Measurements from ENCODE around the gene FASTK. TPM values are rescaled to one million over a fixed set of nuclear protein-coding genes. Genes with fewer than 3 reads are reported as not detected.
A peak's percentile ranks its signal among the peaks of the same experiment; 100 is the strongest.

The FASTK gene
- total and polyA plus RNA-seq, 2 of the 4 experiments (the other 2 are of a cell fraction): 53.8 to 115 TPM

DNA sequence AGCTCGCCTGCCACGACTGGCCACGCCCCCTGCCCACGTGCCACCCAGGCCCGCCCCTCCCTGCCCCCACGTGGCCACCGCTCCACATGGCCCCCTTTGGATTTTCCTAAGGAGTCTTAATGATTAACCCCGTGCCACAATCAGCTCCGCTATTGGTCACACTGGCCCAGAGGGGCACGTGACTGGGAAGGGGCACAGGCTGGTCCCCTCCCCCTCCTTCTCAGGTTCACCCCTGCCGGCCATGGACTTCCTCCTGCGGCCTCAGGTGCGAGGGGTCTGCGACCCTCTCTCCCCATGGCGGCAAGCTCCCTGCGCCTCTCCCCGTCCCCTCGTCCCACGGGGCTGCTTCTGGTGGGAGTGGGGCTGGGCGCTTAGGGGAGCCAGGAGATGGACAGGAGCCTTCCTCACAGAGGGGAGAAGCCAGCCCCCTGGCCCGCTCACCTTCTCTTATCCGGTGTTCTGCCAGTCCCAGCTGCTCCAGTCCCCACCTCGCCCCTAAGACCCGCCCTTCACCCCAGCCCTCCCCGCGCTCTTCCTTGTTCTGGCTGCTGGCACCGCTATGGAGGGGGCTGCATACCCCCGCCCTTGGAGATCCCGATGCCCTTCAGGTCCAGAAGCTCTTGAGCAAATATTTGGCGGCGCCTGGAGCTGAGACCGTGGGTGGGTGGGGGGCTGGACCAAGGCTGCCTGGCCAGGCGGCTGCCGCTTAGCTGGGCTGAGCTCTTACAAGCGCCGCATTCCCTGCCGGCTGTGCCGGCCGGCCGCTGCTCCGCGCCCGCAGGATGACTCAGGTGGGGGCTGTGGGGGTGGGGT, 18.0 kb downstream of the FASTK start:
- POLR2A ChIA-PET (ENCODE audit: unreplicated experiment): interaction anchor here (0.6 kb wide), 1 partner anchor 19 kb away, joined by 3 read pairs; no protein-coding TSS in a partner anchor

More for the DNA sequence above, 18.0 kb downstream of the FASTK start:
- CTCF ChIA-PET: no interaction called here
- Histone ChIP-seq H3K14ac (replicated peaks; ENCODE audit: low read depth, low read length) (0 out of 2 replicates have a peak overlapping the region, but pooled peaks have one; percentile 47), H2BK20ac (ENCODE audit: low read depth, low read length) (no peak overlapping the region; the same call in 1 of the 2 replicates), H4K20me1 (ENCODE audit: insufficient read depth, low read length) (peaks cover 32% of the 10 kb centered on the region), H2AFZ (replicated peaks; ENCODE audit: low read length, poor library complexity) (peak overlapping the region; percentile 58), H3K23ac (ENCODE audit: low read depth, low read length) (no peak overlapping the region), H3K9ac (ENCODE audit: low read depth, low read length) (no peak overlapping the region), H3K27ac (ENCODE audit: insufficient read depth, low read length) (peak overlapping the region; percentile 52), H4K8ac (ENCODE audit: low read depth in 2 of 2, low read length in 2 of 2) (no peak overlapping the region), H3K4me2 (ENCODE audit: low read depth, low read length) (peak overlapping the region; percentile 62; the same call in 1 of the 2 replicates), H3K4me1 (ENCODE audit: control insufficient read depth, insufficient read depth, low read length) (peaks cover 39% of the 10 kb centered on the region), H2BK120ac (ENCODE audit: low read depth, low read length) (peak overlapping the region; percentile 26; the same call in 1 of the 2 replicates), H4K5ac (ENCODE audit: low read depth, low read length) (no peak overlapping the region), H3K9me1 (ENCODE audit: insufficient read depth, low read length) (peaks cover 12% of the 10 kb centered on the region; the same call in 1 of the 2 replicates), H3K9me3 (ENCODE audit: control insufficient read depth, insufficient read depth, low read length) (no peaks in the 10 kb centered on the region), H3K4ac (ENCODE audit: low read depth, low read length) (peak overlapping the region; percentile 89), H2BK15ac (ENCODE audit: low read depth, low read length) (no peak overlapping the region; the same call in 2 of the 3 replicates), H3K27me3 (ENCODE audit: control insufficient read depth, insufficient read depth, low read length) (no peaks in the 10 kb centered on the region), H2AK9ac (replicated peaks; ENCODE audit: low read depth, low read length, poor library complexity) (peak overlapping the region; percentile 97), H3K79me1 (ENCODE audit: low read depth in 1 of 2, low read length in 2 of 2) (peaks cover 24 to 66% of the 10 kb centered on the region in 2 experiments), H3K18ac (ENCODE audit: low read depth, low read length) (no peak overlapping the region), H3K36me3 (ENCODE audit: control insufficient read depth, insufficient read depth, low read length) (peaks cover 31% of the 10 kb centered on the region), H2AK5ac (ENCODE audit: low read depth, low read length) (peak overlapping the region; percentile 94), H3K4me3 (ENCODE audit: insufficient read depth, low read depth, low read length) (no peak overlapping the region), H2BK5ac (ENCODE audit: low read depth, low read length, poor library complexity, severe bottlenecking) (peak overlapping the region; percentile 51), H3K56ac (ENCODE audit: extremely low read depth, insufficient read depth, low read length) (no peak overlapping the region), H4K91ac (ENCODE audit: insufficient read depth, low read depth, low read length) (peak overlapping the region; percentile 60)
- ATAC-seq (ENCODE audit: low read depth) (peak; percentile 28), DNase-seq (peak; percentile 76)
- TF ChIP-seq, protein P1, sequence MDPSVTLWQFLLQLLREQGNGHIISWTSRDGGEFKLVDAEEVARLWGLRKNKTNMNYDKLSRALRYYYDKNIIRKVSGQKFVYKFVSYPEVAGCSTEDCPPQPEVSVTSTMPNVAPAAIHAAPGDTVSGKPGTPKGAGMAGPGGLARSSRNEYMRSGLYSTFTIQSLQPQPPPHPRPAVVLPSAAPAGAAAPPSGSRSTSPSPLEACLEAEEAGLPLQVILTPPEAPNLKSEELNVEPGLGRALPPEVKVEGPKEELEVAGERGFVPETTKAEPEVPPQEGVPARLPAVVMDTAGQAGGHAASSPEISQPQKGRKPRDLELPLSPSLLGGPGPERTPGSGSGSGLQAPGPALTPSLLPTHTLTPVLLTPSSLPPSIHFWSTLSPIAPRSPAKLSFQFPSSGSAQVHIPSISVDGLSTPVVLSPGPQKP (IDR thresholded peaks at IDR 0.05; ENCODE audit: borderline replicate concordance, low read depth, low read length): no peak
- TF ChIP-seq RCOR1 (IDR thresholded peaks at IDR 0.05; ENCODE audit: insufficient replicate concordance, low read length) (no peak), BHLHE40 (IDR thresholded peaks at IDR 0.05; ENCODE audit: low read depth, low read length) (peak; percentile 12; the same call in 1 of the 2 replicates), NFE2L2 (IDR thresholded peaks at IDR 0.05; ENCODE audit: low read depth, low read length) (peak; percentile 14; the same call in 1 of the 2 replicates), MAZ (IDR thresholded peaks at IDR 0.05; ENCODE audit: borderline replicate concordance, low read depth, low read length) (peak; percentile 86), MXI1 (IDR thresholded peaks at IDR 0.05; ENCODE audit: borderline replicate concordance, low read depth, low read length) (peak; percentile 86), CHD1 (IDR thresholded peaks at IDR 0.05; ENCODE audit: low read depth, low read length) (no peak), MAFK (IDR thresholded peaks at IDR 0.05; ENCODE audit: low read depth, low read length) (no peak), POLR2A (IDR thresholded peaks at IDR 0.05; ENCODE audit: low read depth, low read length) (peak; percentile 58)
- TF ChIP-seq, protein P2, sequence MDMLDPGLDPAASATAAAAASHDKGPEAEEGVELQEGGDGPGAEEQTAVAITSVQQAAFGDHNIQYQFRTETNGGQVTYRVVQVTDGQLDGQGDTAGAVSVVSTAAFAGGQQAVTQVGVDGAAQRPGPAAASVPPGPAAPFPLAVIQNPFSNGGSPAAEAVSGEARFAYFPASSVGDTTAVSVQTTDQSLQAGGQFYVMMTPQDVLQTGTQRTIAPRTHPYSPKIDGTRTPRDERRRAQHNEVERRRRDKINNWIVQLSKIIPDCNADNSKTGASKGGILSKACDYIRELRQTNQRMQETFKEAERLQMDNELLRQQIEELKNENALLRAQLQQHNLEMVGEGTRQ (IDR thresholded peaks at IDR 0.05; ENCODE audit: low read depth, low read length): peak; percentile 95
- TF ChIP-seq, protein P3, sequence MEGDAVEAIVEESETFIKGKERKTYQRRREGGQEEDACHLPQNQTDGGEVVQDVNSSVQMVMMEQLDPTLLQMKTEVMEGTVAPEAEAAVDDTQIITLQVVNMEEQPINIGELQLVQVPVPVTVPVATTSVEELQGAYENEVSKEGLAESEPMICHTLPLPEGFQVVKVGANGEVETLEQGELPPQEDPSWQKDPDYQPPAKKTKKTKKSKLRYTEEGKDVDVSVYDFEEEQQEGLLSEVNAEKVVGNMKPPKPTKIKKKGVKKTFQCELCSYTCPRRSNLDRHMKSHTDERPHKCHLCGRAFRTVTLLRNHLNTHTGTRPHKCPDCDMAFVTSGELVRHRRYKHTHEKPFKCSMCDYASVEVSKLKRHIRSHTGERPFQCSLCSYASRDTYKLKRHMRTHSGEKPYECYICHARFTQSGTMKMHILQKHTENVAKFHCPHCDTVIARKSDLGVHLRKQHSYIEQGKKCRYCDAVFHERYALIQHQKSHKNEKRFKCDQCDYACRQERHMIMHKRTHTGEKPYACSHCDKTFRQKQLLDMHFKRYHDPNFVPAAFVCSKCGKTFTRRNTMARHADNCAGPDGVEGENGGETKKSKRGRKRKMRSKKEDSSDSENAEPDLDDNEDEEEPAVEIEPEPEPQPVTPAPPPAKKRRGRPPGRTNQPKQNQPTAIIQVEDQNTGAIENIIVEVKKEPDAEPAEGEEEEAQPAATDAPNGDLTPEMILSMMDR (conservative IDR thresholded peaks at IDR 0.05; ENCODE audit: low read depth, low read length): no peak
- intact Hi-C loops (cut with micrococcal nuclease) (no loop called here), dilution Hi-C loops (cut with HindIII; ENCODE audit: low sequenced_read_pairs, unreplicated experiment) (no loop called here), in situ Hi-C loops (cut with MboI; ENCODE audit: low sequenced_read_pairs) (no loop called here)
- 0% methylated on average over 2 of the region's 43 CpGs; no CpG with 5 or more reads in 1 of the 2 experiments for WGBS, 2 experiments (ENCODE audit: extremely low coverage in 2 of 2, insufficient read length in 1 of 2)
- no TSS peak for BruUV-seq (replicated peaks)
